ENCODE results near the gene IL20RA. TPM values are rescaled to one million over a fixed set of nuclear protein-coding genes. Genes with fewer than 3 reads are reported as not detected.

The IL20RA gene
- polyA plus RNA-seq, 3 donors, result not detected

- no peaks in the 10 kb centered on the region for H3K4me1 ChIP-seq (ENCODE audit: control insufficient read depth in 1 of 2, insufficient read depth in 2 of 2, low read length in 2 of 2)
- TF ChIP-seq, protein P1, sequence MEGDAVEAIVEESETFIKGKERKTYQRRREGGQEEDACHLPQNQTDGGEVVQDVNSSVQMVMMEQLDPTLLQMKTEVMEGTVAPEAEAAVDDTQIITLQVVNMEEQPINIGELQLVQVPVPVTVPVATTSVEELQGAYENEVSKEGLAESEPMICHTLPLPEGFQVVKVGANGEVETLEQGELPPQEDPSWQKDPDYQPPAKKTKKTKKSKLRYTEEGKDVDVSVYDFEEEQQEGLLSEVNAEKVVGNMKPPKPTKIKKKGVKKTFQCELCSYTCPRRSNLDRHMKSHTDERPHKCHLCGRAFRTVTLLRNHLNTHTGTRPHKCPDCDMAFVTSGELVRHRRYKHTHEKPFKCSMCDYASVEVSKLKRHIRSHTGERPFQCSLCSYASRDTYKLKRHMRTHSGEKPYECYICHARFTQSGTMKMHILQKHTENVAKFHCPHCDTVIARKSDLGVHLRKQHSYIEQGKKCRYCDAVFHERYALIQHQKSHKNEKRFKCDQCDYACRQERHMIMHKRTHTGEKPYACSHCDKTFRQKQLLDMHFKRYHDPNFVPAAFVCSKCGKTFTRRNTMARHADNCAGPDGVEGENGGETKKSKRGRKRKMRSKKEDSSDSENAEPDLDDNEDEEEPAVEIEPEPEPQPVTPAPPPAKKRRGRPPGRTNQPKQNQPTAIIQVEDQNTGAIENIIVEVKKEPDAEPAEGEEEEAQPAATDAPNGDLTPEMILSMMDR (IDR thresholded peaks at IDR 0.05), result no peak
- Mint-ChIP-seq H3K36me3 (no peaks in the 10 kb centered on the region), H3K4me3 (no peak overlapping the region), H3K4me1 (no peaks in the 10 kb centered on the region), H3K9me3 (peaks cover 0 to 8% (median 3%) of the 10 kb centered on the region in 7 donors), H3K27ac (peak overlapping the region in 1 of 7 donors; percentile 30), H3K27me3 (ENCODE audit: low read depth in 3 of 3) (peaks cover 53 to 88% (median 55%) of the 10 kb centered on the region in 3 donors)
- no peak overlapping the region for H3K27ac ChIP-seq (ENCODE audit: low read depth in 1 of 2, low read length in 2 of 2)
- H3K9me3 ChIP-seq (replicated peaks in 1 of 2; ENCODE audit: control insufficient read depth in 1 of 2, insufficient read depth in 1 of 2, low read length in 2 of 2), result no peaks in the 10 kb centered on the region
- H2AFZ ChIP-seq (ENCODE audit: insufficient read depth, low read depth, low read length, poor library complexity, severe bottlenecking), result no peak overlapping the region
- H3K79me2 ChIP-seq (ENCODE audit: insufficient read depth, low read length), result no peaks in the 10 kb centered on the region
- intact Hi-C loops (cut with micrococcal nuclease), result no loop called here
- no peaks in the 10 kb centered on the region for H4K20me1 ChIP-seq (ENCODE audit: insufficient read depth, low read length)
- H3K9ac ChIP-seq (ENCODE audit: insufficient read depth, low read length, poor library complexity, severe bottlenecking), result no peak overlapping the region
- no peak overlapping the region for H3K4me2 ChIP-seq (replicated peaks; ENCODE audit: extremely low read depth, low read length, poor library complexity, severe bottlenecking)
- H3K4me3 ChIP-seq (replicated peaks in 1 of 3; ENCODE audit: low read depth in 2 of 3, low read length in 3 of 3), result no peak overlapping the region
- H3K36me3 ChIP-seq (replicated peaks in 1 of 2; ENCODE audit: control insufficient read depth in 1 of 2, insufficient read depth in 2 of 2, low read length in 2 of 2), result no peaks in the 10 kb centered on the region
- 100% methylated on average over 2 of the region's 3 CpGs for WGBS (ENCODE audit: insufficient coverage)
- peaks cover 55 to 83% of the 10 kb centered on the region in 2 donors for H3K27me3 ChIP-seq (ENCODE audit: control insufficient read depth in 2 of 2, insufficient read depth in 2 of 2, low read length in 2 of 2)
- no peak for DNase-seq
Observed at GRCh38 chr6:137051790-137052472, 7.2 kb upstream of the IL20RA start.

DNA sequence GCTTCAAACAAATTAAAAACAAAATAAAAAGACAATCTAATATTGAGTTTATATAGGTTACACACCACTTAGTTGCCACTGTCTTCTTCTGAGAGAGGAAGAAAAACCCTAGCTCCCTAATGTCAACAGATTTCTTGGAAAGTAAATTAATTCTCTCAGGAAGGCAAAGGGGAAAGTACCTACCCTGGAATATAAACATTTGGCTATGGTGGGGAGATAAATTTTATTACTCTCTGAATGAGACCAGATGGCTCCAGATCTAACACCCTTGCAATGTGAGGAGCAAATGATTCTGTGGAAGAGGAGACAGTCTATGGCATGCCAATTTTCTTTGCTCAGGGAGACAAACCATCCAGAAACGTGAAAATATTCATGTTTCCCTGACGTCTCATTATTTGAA, 4.3 kb upstream of the IL20RA start:
- Histone ChIP-seq H3K9me3 (replicated peaks in 1 of 2; ENCODE audit: control insufficient read depth in 1 of 2, insufficient read depth in 1 of 2, low read length in 2 of 2) (no peaks in the 10 kb centered on the region), H3K4me2 (replicated peaks; ENCODE audit: extremely low read depth, low read length, poor library complexity, severe bottlenecking) (no peak overlapping the region), H3K27ac (ENCODE audit: low read depth in 1 of 2, low read length in 2 of 2) (no peak overlapping the region), H2AFZ (ENCODE audit: insufficient read depth, low read depth, low read length, poor library complexity, severe bottlenecking) (no peak overlapping the region), H3K4me1 (ENCODE audit: control insufficient read depth in 1 of 2, insufficient read depth in 2 of 2, low read length in 2 of 2) (peaks cover 3 to 9% of the 10 kb centered on the region in 2 donors), H3K27me3 (ENCODE audit: control insufficient read depth in 2 of 2, insufficient read depth in 2 of 2, low read length in 2 of 2) (peaks cover 66 to 91% of the 10 kb centered on the region in 2 donors), H3K9ac (ENCODE audit: insufficient read depth, low read length, poor library complexity, severe bottlenecking) (no peak overlapping the region), H3K4me3 (replicated peaks in 1 of 3; ENCODE audit: low read depth in 2 of 3, low read length in 3 of 3) (no peak overlapping the region), H3K36me3 (replicated peaks in 1 of 2; ENCODE audit: control insufficient read depth in 1 of 2, insufficient read depth in 2 of 2, low read length in 2 of 2) (no peaks in the 10 kb centered on the region), H4K20me1 (ENCODE audit: insufficient read depth, low read length) (no peaks in the 10 kb centered on the region), H3K79me2 (ENCODE audit: insufficient read depth, low read length) (no peaks in the 10 kb centered on the region)
- Mint-ChIP-seq H3K9me3 (peaks cover 0 to 10% (median 3%) of the 10 kb centered on the region in 7 donors), H3K27me3 (ENCODE audit: low read depth in 3 of 3) (peaks cover 61 to 90% (median 71%) of the 10 kb centered on the region in 3 donors), H3K4me3 (peak overlapping the region in 1 of 2 donors; percentile 46), H3K4me1 (peaks cover 5% of the 10 kb centered on the region), H3K36me3 (peaks cover 0 to 2% of the 10 kb centered on the region in 2 donors), H3K27ac (no peak overlapping the region)
- intact Hi-C loops (cut with micrococcal nuclease), result no loop called here
- TF ChIP-seq, protein P1 (IDR thresholded peaks at IDR 0.05), result no peak
- WGBS (ENCODE audit: insufficient coverage), result no CpG with 5 or more reads among the region's 2 CpGs
- DNase-seq, result no peak

Data from CD14-positive monocyte (primary cell).